Fibroblast of skin of abdomen (primary cell): ENCODE data around the gene GSTM4.

Experiments
- DNase-seq: peaks from one replicate; pipeline ENCODE4 v3.0.0-alpha.2; 2013

The GSTM4 gene

DNA sequence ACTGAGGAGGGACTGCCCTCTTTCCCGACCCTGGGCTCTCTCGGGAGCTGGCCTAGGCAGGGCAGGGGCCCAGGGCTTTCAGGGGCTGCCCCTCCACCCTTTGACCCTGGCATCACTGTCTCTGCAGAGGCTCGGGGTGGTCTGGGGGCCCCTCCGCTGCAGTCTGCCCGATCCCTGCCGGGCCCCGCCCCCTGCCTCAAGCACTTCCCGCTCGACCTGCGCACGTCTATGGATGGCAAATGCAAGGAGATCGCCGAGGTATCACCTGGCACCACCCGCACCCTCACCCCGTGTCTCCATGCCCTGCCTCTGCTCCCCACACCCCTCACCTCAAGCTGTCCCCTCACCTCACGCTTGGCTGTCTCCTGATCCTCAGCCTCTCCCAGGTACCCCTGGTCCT, 30.7 kb upstream of the GSTM4 start:
- no peak for DNase-seq

DNA sequence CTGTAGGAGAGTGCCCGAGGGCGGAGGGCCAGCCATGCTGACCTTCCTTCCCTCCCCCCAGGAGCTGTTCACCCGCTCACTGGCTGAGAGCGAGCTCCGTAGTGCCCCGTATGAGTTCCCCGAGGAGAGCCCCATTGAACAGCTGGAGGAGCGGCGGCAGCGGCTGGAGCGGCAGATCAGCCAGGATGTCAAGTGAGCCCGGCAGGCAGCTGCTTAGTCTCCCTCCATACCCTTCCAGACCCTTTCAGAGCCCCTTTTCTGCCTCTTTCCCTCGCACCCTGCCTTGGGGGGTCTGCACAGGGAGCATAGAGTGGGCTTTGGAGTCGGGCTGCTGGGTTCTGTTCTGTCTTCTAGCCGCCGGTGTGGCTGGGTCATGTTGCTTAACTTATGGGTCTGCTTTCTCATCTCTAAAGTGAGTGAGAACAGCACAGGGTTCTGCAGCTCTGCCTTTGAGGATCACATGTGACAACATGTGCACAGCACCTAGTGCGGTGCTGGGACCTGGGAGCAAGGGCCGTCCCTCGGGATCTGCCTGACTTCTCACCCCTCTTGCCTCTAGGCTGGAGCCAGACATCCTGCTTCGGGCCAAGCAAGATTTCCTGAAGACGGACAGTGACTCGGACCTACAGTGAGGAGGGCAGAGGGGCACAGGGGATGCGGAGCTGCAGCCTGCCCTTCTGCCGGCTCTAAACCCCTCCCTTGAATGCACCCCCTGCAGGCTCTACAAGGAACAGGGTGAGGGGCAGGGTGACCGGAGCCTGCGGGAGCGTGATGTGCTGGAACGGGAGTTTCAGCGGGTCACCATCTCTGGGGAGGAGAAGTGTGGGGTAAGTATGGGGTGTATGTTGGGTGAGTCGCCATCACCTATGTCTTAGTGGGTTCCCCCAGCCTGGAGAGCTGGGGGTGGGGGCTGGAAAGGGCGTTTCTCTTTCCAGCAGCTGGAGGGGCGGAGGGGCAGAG, 30.0 kb upstream of the GSTM4 start:
- no peak for DNase-seq

DNA sequence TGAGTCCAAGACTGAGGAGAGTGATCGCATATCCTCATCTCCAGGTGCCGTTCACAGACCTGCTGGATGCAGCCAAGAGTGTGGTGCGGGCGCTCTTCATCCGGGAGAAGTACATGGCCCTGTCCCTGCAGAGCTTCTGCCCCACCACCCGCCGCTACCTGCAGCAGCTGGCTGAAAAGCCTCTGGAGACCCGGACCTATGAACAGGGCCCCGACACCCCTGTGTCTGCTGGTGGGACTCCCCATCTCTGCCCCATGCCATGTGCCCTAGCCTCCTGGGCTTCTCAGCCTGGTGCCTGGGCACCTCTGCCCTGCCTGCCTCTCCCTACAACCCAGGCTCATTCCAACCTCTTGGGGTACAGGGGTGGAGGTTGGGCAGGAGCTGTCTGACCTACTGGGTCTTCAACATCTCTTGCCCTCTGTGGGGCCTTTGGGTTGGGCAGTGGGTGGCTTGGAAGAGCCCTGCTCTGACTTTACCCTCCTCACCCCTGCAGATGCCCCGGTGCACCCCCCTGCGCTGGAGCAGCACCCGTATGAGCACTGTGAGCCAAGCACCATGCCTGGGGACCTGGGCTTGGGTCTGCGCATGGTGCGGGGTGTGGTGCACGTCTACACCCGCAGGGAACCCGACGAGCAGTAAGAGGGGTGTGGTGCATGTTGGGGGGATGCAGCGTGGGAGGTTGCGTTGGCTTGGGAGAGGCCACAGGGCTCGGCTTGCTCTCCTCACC, 29.1 kb upstream of the GSTM4 start:
- no peak for DNase-seq

- no peak for DNase-seq
Observed at GRCh38 chr1:109627692-109628399, 28.1 kb upstream of the GSTM4 start.

DNA sequence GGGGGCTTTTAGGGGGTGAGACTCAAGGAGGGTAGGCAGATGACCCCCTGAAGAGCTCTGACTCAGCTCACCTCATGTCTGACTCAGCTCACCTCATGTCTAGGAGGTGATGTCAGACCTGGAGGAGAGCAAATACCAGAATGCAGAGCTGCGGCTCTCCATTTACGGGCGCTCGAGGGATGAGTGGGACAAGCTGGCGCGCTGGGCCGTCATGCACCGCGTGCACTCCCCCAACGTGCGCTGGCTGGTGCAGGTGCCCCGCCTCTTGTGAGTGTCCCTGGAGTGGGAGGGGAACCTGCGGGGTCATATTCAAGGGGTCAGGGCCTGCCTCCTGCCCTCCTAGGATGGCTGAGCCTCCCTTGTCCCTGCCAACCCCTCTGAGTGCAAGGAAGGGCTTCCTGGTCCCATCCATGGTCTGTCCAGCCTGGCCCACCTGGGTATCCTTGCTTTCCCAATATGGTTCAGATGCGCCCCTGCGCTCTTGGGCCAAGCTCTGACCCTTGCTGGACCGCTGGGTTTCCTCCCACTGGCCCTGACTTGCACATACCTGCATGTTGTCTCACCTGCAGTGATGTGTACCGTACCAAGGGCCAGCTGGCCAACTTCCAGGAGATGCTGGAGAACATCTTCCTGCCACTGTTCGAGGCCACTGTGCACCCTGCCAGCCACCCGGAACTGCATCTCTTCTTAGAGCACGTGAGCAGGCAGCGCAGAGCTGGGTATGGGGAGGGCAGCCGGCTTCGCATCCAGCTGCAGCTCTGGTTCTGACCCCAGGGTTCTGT, 27.2 kb upstream of the GSTM4 start:
- peak; percentile 31 for DNase-seq

- no peak for DNase-seq
Observed at GRCh38 chr1:109629372-109630030, 26.4 kb upstream of the GSTM4 start.

DNA sequence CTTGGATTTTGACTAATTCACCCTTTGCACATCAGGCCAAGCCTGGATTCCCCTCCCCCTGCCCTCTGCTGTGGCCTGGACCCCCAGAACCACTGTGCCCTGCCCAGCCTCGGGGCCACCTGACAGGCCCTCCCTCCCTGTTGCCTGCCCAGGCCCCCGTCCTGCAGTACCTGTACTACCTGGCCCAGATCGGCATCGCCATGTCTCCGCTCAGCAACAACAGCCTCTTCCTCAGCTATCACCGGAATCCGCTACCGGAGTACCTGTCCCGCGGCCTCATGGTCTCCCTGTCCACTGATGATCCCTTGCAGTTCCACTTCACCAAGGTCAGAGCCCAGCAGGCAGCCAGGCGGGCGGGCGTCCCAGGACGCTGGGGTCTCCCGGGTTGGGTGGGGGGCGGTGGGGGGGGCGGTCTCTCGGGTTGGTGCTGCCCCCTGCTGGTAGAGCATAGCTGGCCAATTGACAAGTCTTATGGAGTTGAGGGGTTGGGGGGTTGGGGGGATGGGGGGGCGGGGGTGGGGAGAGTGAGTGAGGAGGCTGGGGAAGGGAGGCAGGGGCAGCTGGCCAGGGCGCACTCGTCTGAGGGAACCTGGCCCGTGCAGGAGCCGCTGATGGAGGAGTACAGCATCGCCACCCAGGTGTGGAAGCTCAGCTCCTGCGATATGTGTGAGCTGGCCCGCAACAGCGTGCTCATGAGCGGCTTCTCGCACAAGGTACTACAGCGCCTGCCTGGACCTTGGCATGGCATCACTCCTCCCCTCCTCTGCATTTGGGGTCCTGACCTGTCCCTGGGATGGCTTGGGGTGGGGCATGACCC, 25.6 kb upstream of the GSTM4 start:
- no peak for DNase-seq

DNA sequence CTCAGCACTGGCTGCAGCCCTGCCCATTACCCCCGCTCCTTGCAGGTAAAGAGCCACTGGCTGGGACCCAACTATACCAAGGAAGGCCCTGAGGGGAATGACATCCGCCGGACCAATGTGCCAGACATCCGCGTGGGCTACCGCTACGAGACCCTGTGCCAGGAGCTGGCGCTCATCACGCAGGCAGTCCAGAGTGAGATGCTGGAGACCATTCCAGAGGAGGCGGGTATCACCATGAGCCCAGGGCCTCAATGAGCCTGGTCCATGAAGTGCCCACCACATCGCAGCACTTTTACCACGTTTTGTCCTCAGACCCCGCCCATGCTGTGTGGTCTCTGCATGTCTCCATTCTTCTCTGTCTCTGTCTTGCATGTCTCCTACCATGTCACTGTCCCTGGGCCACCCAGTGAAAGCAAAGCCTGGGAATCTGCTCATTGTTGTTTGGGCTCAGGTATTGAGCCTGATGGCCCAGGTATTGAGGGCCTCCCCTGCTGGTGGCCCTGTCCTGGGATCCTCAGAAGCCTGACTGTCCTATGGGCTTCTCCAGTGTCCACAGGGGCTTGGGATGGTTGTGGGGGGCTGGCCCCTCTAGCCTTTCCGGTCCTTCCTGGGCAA, 24.9 kb upstream of the GSTM4 start:
- no peak for DNase-seq

DNA sequence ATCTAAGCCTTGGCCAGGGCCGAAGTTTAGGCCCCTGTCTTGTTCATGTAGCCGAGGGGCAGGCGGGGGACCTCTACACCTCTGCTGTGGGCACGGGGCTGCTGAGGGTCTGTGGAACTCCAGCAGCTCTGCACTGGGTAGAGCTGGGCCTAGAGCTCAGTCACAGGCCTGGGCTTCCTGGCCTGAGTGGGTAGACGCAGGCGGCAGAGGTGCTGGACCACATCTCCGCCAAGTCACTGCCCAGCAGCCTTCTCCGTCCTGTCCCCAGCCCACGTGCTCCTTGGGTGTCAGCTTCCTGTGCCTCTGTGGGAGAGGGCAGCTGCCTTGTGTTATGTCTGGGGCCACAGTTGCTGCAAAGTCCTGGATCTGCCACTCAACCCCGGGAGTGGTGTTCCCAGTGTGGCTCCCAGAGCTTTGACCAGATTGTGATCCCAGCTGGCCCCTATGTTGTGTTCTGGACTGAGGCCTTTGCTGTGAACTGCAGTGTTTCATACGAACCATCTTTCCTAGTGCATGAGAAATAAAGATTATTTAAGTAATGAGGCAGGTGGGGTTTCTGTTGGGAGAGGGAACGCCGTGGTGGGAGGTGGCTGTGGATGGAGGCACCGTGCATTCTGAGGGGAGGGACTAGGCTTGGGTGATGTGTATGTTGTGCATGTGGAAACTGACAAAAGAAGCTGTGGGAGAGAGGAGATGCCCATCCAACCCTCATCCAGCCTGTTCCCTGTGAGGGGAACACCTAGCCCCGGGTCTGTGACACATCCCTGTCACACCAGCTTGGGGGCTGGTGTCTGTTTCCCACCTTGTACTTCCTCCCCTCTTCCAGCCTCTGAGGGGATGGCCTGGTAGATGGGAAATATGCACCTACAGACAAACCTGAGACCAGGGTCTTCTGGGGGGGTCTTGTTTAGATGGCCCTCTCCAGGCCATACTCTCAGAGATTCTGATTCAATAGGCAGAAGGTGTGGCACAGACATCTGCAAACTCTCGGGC, 24.1 kb upstream of the GSTM4 start:
- no peak for DNase-seq

DNA sequence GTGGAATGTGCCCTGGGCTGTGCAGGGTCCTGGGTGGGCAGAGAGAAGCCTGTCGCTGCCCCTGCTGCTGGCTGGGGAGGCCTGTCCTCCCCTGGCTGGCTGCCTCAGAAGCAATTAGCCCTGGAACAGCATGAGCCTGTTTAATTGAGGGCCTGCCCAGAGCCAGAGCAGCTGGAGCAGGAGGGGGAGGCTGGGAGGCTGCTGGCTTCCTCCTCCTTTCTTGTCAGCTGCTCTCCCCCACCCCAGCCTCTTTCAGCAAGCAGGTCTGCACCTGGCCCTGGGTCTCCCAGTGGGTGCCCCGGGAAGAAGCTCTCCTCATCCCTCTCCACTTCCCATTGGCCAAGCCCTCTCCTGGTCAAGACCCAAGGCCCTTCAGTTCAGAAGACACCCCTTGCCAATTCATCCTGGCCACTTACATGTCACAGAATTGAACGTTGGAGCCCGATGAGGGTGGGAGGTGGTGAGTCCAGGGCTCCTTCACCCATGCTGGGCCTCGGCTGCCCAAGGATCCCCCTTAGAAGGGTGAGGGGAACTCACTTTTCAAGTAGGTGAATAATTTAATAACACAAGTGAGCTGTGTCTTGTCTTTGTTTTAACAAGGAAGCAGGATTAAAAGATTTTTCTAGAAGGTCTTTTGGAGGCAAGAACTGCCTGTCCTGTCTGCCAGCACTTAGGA, 23.1 kb upstream of the GSTM4 start:
- DNase-seq, result no peak

- no peak for DNase-seq
Observed at GRCh38 chr1:109634292-109634691, 21.6 kb upstream of the GSTM4 start.

- no peak for DNase-seq
Observed at GRCh38 chr1:109634771-109635750, 20.8 kb upstream of the GSTM4 start.

GRCh38 chr1:109635862-109636200, 20.1 kb upstream of the GSTM4 start:
- no peak for DNase-seq

- peak; percentile 67 for DNase-seq
Observed at GRCh38 chr1:109636201-109636952, 19.5 kb upstream of the GSTM4 start.

GRCh38 chr1:109637446-109637845, 18.5 kb upstream of the GSTM4 start:
- no peak for DNase-seq

DNA sequence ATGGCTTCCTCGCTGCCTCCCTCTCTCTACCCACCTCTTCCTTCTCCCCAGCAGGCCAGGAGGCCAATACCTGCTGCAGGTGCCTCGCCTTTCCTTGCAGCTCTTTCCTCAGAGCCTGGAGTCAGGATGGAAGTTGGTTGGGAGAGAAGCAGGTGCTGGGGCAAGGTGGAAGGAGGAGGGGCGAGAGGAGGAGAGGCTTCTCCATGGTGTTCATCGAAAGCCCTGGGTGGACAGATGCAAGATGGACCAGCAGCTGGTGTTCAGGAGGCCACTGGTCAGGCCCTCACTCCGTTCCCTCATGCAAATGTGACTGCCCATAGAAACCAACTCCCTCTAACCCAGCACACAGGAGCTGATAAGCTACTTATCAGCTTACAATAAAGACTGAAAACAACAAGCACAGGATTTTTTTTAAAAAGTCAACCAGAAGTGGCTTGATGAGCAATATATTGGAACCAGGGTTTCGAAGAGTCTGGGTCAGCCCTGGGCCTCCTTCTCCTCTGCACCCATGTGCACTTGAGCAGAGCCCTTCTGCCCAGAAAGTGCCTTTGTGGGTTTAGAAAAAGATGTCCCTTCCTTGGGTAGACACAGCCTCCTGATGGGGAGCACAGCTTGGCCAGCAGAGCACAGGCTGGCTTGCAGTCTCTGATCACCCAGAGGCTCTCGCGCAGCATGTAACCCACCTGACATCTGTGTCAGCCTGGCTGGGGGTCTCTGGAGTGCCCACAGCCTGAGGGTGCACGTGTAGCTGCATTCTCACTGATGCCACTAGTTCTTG, 16.6 kb upstream of the GSTM4 start:
- no peak for DNase-seq
